Neural progenitor cell (in vitro differentiated cells): ENCODE results near the gene PARP16.

Source experiments
- EZH2 ChIP-seq: fragments of 200-600 bp; sonication (generic); IDR thresholded peaks from 2 replicates; pipeline ENCODE4 v1.6.1; 2017; ENCODE audit warnings: antibody characterized with exemption, mild to moderate bottlenecking, moderate library complexity
- TF ChIP-seq, protein P1 (sequence below): fragments of 200-600 bp; sonication (generic); IDR thresholded peaks from 2 replicates; pipeline ENCODE4 v1.5.1; 2017; ENCODE audit warnings: antibody characterized with exemption, mild to moderate bottlenecking

DNA sequence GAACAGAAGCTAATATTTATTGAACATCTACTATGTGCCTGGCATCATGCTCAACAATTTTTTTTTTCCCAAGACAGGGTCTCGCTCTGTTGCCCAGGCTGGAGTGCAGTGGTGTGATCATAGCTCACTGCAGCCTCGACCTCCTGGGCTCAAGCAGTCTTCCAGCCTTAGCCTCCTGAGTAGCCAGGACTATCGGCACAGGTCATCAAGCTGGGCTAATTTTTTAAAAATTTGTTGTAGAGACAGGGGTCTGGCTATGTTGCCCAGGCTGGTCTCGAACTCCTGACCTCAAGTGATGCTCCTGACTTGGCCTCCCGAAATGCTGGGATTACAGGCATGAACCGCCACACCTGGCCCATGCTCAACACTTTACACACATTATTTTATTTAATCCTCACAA lies 39.7 kb downstream of the PARP16 start:
- TF ChIP-seq EZH2: no peak
- TF ChIP-seq, protein P1, sequence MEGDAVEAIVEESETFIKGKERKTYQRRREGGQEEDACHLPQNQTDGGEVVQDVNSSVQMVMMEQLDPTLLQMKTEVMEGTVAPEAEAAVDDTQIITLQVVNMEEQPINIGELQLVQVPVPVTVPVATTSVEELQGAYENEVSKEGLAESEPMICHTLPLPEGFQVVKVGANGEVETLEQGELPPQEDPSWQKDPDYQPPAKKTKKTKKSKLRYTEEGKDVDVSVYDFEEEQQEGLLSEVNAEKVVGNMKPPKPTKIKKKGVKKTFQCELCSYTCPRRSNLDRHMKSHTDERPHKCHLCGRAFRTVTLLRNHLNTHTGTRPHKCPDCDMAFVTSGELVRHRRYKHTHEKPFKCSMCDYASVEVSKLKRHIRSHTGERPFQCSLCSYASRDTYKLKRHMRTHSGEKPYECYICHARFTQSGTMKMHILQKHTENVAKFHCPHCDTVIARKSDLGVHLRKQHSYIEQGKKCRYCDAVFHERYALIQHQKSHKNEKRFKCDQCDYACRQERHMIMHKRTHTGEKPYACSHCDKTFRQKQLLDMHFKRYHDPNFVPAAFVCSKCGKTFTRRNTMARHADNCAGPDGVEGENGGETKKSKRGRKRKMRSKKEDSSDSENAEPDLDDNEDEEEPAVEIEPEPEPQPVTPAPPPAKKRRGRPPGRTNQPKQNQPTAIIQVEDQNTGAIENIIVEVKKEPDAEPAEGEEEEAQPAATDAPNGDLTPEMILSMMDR: no peak
